ENCODE data around the gene ZIC1. TPM values are rescaled to one million over a fixed set of nuclear protein-coding genes. Genes with fewer than 3 reads are reported as not detected.

ZIC1 gene
- total RNA-seq, 1 donor from 2014 or later = not detected

- DNase-seq = no peak
- intact Hi-C loops (cut with micrococcal nuclease) = no loop called here
- no peak for ATAC-seq
Measured at GRCh38 chr3:147447224-147447623, 38.1 kb downstream of the ZIC1 start.

- intact Hi-C loops (cut with micrococcal nuclease) = no loop called here
- ATAC-seq (no peak), DNase-seq (no peak)
Measured at GRCh38 chr3:147449669-147450068, 40.5 kb downstream of the ZIC1 start.

GRCh38 chr3:147458995-147459704 lies 50.0 kb downstream of the ZIC1 start:
- intact Hi-C loops (cut with micrococcal nuclease) = no loop called here
- DNase-seq (no peak), ATAC-seq (no peak)

- DNase-seq (no peak), ATAC-seq (no peak)
- intact Hi-C loops (cut with micrococcal nuclease) = no loop called here
Measured at GRCh38 chr3:147462856-147463255, 53.7 kb downstream of the ZIC1 start.

Other genes starting within 250 kb of the ZIC1 start
- not detected for gene ZIC4, start 2.8 kb upstream of the ZIC1 start, total RNA-seq

Measured in left ventricle myocardium superior (tissue), 1 donor.